ACC112 (cell line): Measurements from ENCODE around the gene ACTRT2.

Experiments
- H2AFZ ChIP-seq: fragments of 200-600 bp; sonication (generic); one replicate; pipeline ENCODE4 v1.6.0; 2017; ENCODE audit warnings: antibody characterized with exemption, low read length; ENCODE audit not compliant: unreplicated experiment
- H3K27ac ChIP-seq: fragments of 200-600 bp; sonication (generic); 2 replicates; pipeline ENCODE4 v1.5.1; 2014; ENCODE audit warnings: low read depth, mild to moderate bottlenecking, antibody characterized with exemption, low read length, moderate library complexity
- H3K27me3 ChIP-seq: fragments of 200-600 bp; sonication (generic); 2 replicates; pipeline ENCODE4 v1.6.1; 2014; ENCODE audit warnings: mild to moderate bottlenecking, antibody characterized with exemption, low read length, moderate library complexity, mixed read lengths; ENCODE audit not compliant: insufficient read depth
- H3K36me3 ChIP-seq: fragments of 200-600 bp; sonication (generic); 2 replicates; pipeline ENCODE4 v1.6.1; 2016; ENCODE audit warnings: mild to moderate bottlenecking, antibody characterized with exemption, low read length, moderate library complexity, mixed read lengths; ENCODE audit not compliant: insufficient read depth
- H3K4me1 ChIP-seq: fragments of 200-600 bp; sonication (generic); one replicate; pipeline ENCODE4 v1.6.1; 2016; ENCODE audit warnings: low read length, mixed read lengths; ENCODE audit not compliant: insufficient read depth, unreplicated experiment, control insufficient read depth
- H3K4me3 ChIP-seq: fragments of 200-600 bp; sonication (generic); 2 replicates; pipeline ENCODE4 v1.5.1; 2014; ENCODE audit warnings: mild to moderate bottlenecking, low read depth, low read length
- H3K79me2 ChIP-seq: fragments of 200-600 bp; sonication (generic); one replicate; pipeline ENCODE4 v1.6.0; 2016; ENCODE audit warnings: low read length; ENCODE audit not compliant: control insufficient read depth, unreplicated experiment, insufficient read depth

ACTRT2 gene

GRCh38 chr1:3003941-3004270 lies 17.4 kb upstream of the ACTRT2 start:
- H3K4me3 ChIP-seq: no peak overlapping the region
- no peaks in the 10 kb centered on the region for H3K36me3 ChIP-seq
- no peaks in the 10 kb centered on the region for H3K79me2 ChIP-seq
- H2AFZ ChIP-seq: no peak overlapping the region
- no peak overlapping the region for H3K27ac ChIP-seq
- H3K27me3 ChIP-seq: peaks cover 8% of the 10 kb centered on the region; the same call in 1 of the 2 replicates
- H3K4me1 ChIP-seq: no peaks in the 10 kb centered on the region

- Histone ChIP-seq H3K27me3 (peaks cover 8% of the 10 kb centered on the region; the same call in 1 of the 2 replicates), H3K4me1 (no peaks in the 10 kb centered on the region), H3K27ac (no peak overlapping the region), H3K4me3 (no peak overlapping the region), H2AFZ (no peak overlapping the region), H3K36me3 (no peaks in the 10 kb centered on the region), H3K79me2 (no peaks in the 10 kb centered on the region)
Measured at GRCh38 chr1:3004285-3005205, 16.7 kb upstream of the ACTRT2 start.

- no peaks in the 10 kb centered on the region for H3K4me1 ChIP-seq
- no peak overlapping the region for H2AFZ ChIP-seq
- no peak overlapping the region for H3K27ac ChIP-seq
- no peaks in the 10 kb centered on the region for H3K79me2 ChIP-seq
- H3K27me3 ChIP-seq: peaks cover 8% of the 10 kb centered on the region; the same call in 1 of the 2 replicates
- no peak overlapping the region for H3K4me3 ChIP-seq
- no peaks in the 10 kb centered on the region for H3K36me3 ChIP-seq
Measured at GRCh38 chr1:3005771-3006170, 15.5 kb upstream of the ACTRT2 start.

- Histone ChIP-seq H3K79me2 (no peaks in the 10 kb centered on the region), H2AFZ (no peak overlapping the region), H3K27me3 (peaks cover 5% of the 10 kb centered on the region; the same call in 1 of the 2 replicates), H3K36me3 (no peaks in the 10 kb centered on the region), H3K27ac (no peak overlapping the region), H3K4me1 (no peaks in the 10 kb centered on the region), H3K4me3 (no peak overlapping the region)
Measured at GRCh38 chr1:3007298-3008147, 13.7 kb upstream of the ACTRT2 start.

GRCh38 chr1:3009021-3009420 lies 12.2 kb upstream of the ACTRT2 start:
- Histone ChIP-seq H3K4me3 (no peak overlapping the region), H3K36me3 (no peaks in the 10 kb centered on the region), H3K27me3 (peaks cover 5% of the 10 kb centered on the region; the same call in 1 of the 2 replicates), H3K27ac (no peak overlapping the region), H3K79me2 (no peaks in the 10 kb centered on the region), H3K4me1 (no peaks in the 10 kb centered on the region), H2AFZ (no peak overlapping the region)

GRCh38 chr1:3009556-3009955 lies 11.7 kb upstream of the ACTRT2 start:
- peaks cover 5% of the 10 kb centered on the region; the same call in 1 of the 2 replicates for H3K27me3 ChIP-seq
- no peak overlapping the region for H2AFZ ChIP-seq
- H3K4me1 ChIP-seq: no peaks in the 10 kb centered on the region
- no peak overlapping the region for H3K27ac ChIP-seq
- H3K4me3 ChIP-seq: no peak overlapping the region
- H3K36me3 ChIP-seq: no peaks in the 10 kb centered on the region
- no peaks in the 10 kb centered on the region for H3K79me2 ChIP-seq

- H3K4me1 ChIP-seq: no peaks in the 10 kb centered on the region
- no peak overlapping the region for H3K4me3 ChIP-seq
- no peaks in the 10 kb centered on the region for H3K79me2 ChIP-seq
- H3K27ac ChIP-seq: no peak overlapping the region
- no peaks in the 10 kb centered on the region for H3K27me3 ChIP-seq
- no peak overlapping the region for H2AFZ ChIP-seq
- H3K36me3 ChIP-seq: no peaks in the 10 kb centered on the region
Measured at GRCh38 chr1:3011127-3011526, 10.1 kb upstream of the ACTRT2 start.

GRCh38 chr1:3011631-3012455 lies 9.4 kb upstream of the ACTRT2 start:
- no peaks in the 10 kb centered on the region for H3K36me3 ChIP-seq
- no peaks in the 10 kb centered on the region for H3K79me2 ChIP-seq
- no peaks in the 10 kb centered on the region for H3K4me1 ChIP-seq
- no peaks in the 10 kb centered on the region for H3K27me3 ChIP-seq
- H3K4me3 ChIP-seq: no peak overlapping the region
- H3K27ac ChIP-seq: no peak overlapping the region
- no peak overlapping the region for H2AFZ ChIP-seq

- no peak overlapping the region for H3K4me3 ChIP-seq
- H3K36me3 ChIP-seq: no peaks in the 10 kb centered on the region
- H3K27ac ChIP-seq: no peak overlapping the region
- no peaks in the 10 kb centered on the region for H3K79me2 ChIP-seq
- H2AFZ ChIP-seq: no peak overlapping the region
- H3K4me1 ChIP-seq: no peaks in the 10 kb centered on the region
- H3K27me3 ChIP-seq: no peaks in the 10 kb centered on the region
Measured at GRCh38 chr1:3012456-3013291, 8.6 kb upstream of the ACTRT2 start.
